ENCODE measurements around the gene GFI1.
"Not testable (repeated sequence)": the region's sequence is repeated elsewhere in the genome, so short reads cannot be mapped to it uniquely, and the experiment has no call there.

Gene GFI1

GRCh38 chr1:92486251-92487077, at the start of gene GFI1:
Gene GFI1 (minus strand): TSS chr1:92486925. CDS start chr1:92483487, 3,438 bp downstream.
- Mint-ChIP-seq H3K4me1 (ENCODE audit: low read depth) (peaks cover 38% of the 10 kb centered on the region), H3K9me3 (no peaks in the 10 kb centered on the region), H3K4me3 (peak within 1 kb of the TSS; percentile 90), H3K27ac (peak within 1 kb of the TSS; percentile 98), H3K27me3 (no peaks in the 10 kb centered on the region), H3K36me3 (ENCODE audit: low read depth) (peaks cover 55% of the 10 kb centered on the region)
- peak; percentile 86 for DNase-seq

- peaks cover 77% of the 10 kb centered on the region for H3K4me1 Mint-ChIP-seq (ENCODE audit: low read depth)
- H3K4me3 Mint-ChIP-seq, result peak overlapping the region; percentile 70
- not testable (repeated sequence) for H3K27me3 Mint-ChIP-seq, DNase-seq
- peaks cover 13% of the 10 kb centered on the region for H3K9me3 Mint-ChIP-seq
- peak overlapping the region; percentile 96 for H3K27ac Mint-ChIP-seq
- H3K36me3 Mint-ChIP-seq (ENCODE audit: low read depth), result peaks cover 92% of the 10 kb centered on the region
These were observed 45.6 kb upstream of the GFI1 start for GRCh38 chr1:92532371-92532770.

GRCh38 chr1:92531939-92532338, 45.2 kb upstream of the GFI1 start:
- H3K27me3 Mint-ChIP-seq, DNase-seq: not testable (repeated sequence)
- peak overlapping the region; percentile 96 for H3K27ac Mint-ChIP-seq
- H3K4me3 Mint-ChIP-seq, result peak overlapping the region; percentile 70
- peaks cover 75% of the 10 kb centered on the region for H3K4me1 Mint-ChIP-seq (ENCODE audit: low read depth)
- H3K36me3 Mint-ChIP-seq (ENCODE audit: low read depth), result peaks cover 94% of the 10 kb centered on the region
- peaks cover 13% of the 10 kb centered on the region for H3K9me3 Mint-ChIP-seq

GRCh38 chr1:92527670-92528069, 40.9 kb upstream of the GFI1 start:
- no peaks in the 10 kb centered on the region for H3K27me3 Mint-ChIP-seq
- H3K4me1 Mint-ChIP-seq (ENCODE audit: low read depth), result peaks cover 44% of the 10 kb centered on the region
- H3K36me3 Mint-ChIP-seq (ENCODE audit: low read depth), result peaks cover 85% of the 10 kb centered on the region
- H3K9me3 Mint-ChIP-seq, result no peaks in the 10 kb centered on the region
- DNase-seq, result no peak
- H3K4me3 Mint-ChIP-seq, result no peak overlapping the region
- H3K27ac Mint-ChIP-seq, result no peak overlapping the region

GRCh38 chr1:92524944-92525590, 38.3 kb upstream of the GFI1 start:
- H3K9me3 Mint-ChIP-seq, H3K27me3 Mint-ChIP-seq, H3K4me3 Mint-ChIP-seq, DNase-seq: not testable (repeated sequence)
- peak overlapping the region; percentile 4 for H3K27ac Mint-ChIP-seq
- peaks cover 21% of the 10 kb centered on the region for H3K4me1 Mint-ChIP-seq (ENCODE audit: low read depth)
- H3K36me3 Mint-ChIP-seq (ENCODE audit: low read depth), result peaks cover 78% of the 10 kb centered on the region

GRCh38 chr1:92519043-92519442, 32.3 kb upstream of the GFI1 start:
- no peak overlapping the region for H3K4me3 Mint-ChIP-seq
- H3K27ac Mint-ChIP-seq, result no peak overlapping the region
- no peak for DNase-seq
- H3K4me1 Mint-ChIP-seq (ENCODE audit: low read depth), result peaks cover 29% of the 10 kb centered on the region
- no peaks in the 10 kb centered on the region for H3K27me3 Mint-ChIP-seq
- peaks cover 81% of the 10 kb centered on the region for H3K36me3 Mint-ChIP-seq (ENCODE audit: low read depth)
- no peaks in the 10 kb centered on the region for H3K9me3 Mint-ChIP-seq

GRCh38 chr1:92516574-92516973, 29.8 kb upstream of the GFI1 start:
- Mint-ChIP-seq H3K27ac (no peak overlapping the region), H3K4me3 (no peak overlapping the region), H3K9me3 (no peaks in the 10 kb centered on the region), H3K4me1 (ENCODE audit: low read depth) (peaks cover 30% of the 10 kb centered on the region), H3K27me3 (no peaks in the 10 kb centered on the region), H3K36me3 (ENCODE audit: low read depth) (peaks cover 92% of the 10 kb centered on the region)
- no peak for DNase-seq

GRCh38 chr1:92515796-92516201, 29.1 kb upstream of the GFI1 start:
- H3K27ac Mint-ChIP-seq, result peak overlapping the region; percentile 59
- H3K4me3 Mint-ChIP-seq, result no peak overlapping the region
- DNase-seq, result no peak
- H3K27me3 Mint-ChIP-seq, result no peaks in the 10 kb centered on the region
- no peaks in the 10 kb centered on the region for H3K9me3 Mint-ChIP-seq
- H3K36me3 Mint-ChIP-seq (ENCODE audit: low read depth), result peaks cover 94% of the 10 kb centered on the region
- peaks cover 30% of the 10 kb centered on the region for H3K4me1 Mint-ChIP-seq (ENCODE audit: low read depth)

- Mint-ChIP-seq H3K4me3 (no peak overlapping the region), H3K27ac (peak overlapping the region; percentile 4), H3K36me3 (ENCODE audit: low read depth) (peaks cover 90% of the 10 kb centered on the region), H3K27me3 (no peaks in the 10 kb centered on the region), H3K4me1 (ENCODE audit: low read depth) (peaks cover 24% of the 10 kb centered on the region), H3K9me3 (no peaks in the 10 kb centered on the region)
- no peak for DNase-seq
These were observed 24.8 kb upstream of the GFI1 start for GRCh38 chr1:92511541-92511940.

GRCh38 chr1:92509619-92510018, 22.9 kb upstream of the GFI1 start:
- Mint-ChIP-seq H3K4me1 (ENCODE audit: low read depth) (peaks cover 15% of the 10 kb centered on the region), H3K27me3 (no peaks in the 10 kb centered on the region), H3K4me3 (no peak overlapping the region), H3K27ac (no peak overlapping the region), H3K9me3 (no peaks in the 10 kb centered on the region), H3K36me3 (ENCODE audit: low read depth) (peaks cover 73% of the 10 kb centered on the region)
- no peak for DNase-seq

- Mint-ChIP-seq H3K27ac (peak overlapping the region; percentile 16), H3K4me1 (ENCODE audit: low read depth) (peaks cover 46% of the 10 kb centered on the region), H3K9me3 (no peaks in the 10 kb centered on the region), H3K4me3 (no peak overlapping the region), H3K27me3 (no peaks in the 10 kb centered on the region), H3K36me3 (ENCODE audit: low read depth) (peaks cover 35% of the 10 kb centered on the region)
- no peak for DNase-seq
These were observed 18.4 kb upstream of the GFI1 start for GRCh38 chr1:92505015-92505692.

GRCh38 chr1:92504291-92505014, 17.7 kb upstream of the GFI1 start:
- H3K9me3 Mint-ChIP-seq, result no peaks in the 10 kb centered on the region
- peak overlapping the region; percentile 16 for H3K27ac Mint-ChIP-seq
- no peaks in the 10 kb centered on the region for H3K27me3 Mint-ChIP-seq
- peaks cover 46% of the 10 kb centered on the region for H3K4me1 Mint-ChIP-seq (ENCODE audit: low read depth)
- no peak overlapping the region for H3K4me3 Mint-ChIP-seq
- no peak for DNase-seq
- peaks cover 28% of the 10 kb centered on the region for H3K36me3 Mint-ChIP-seq (ENCODE audit: low read depth)

- Mint-ChIP-seq H3K9me3 (no peaks in the 10 kb centered on the region), H3K27ac (peak overlapping the region; percentile 72), H3K4me3 (no peak overlapping the region), H3K4me1 (ENCODE audit: low read depth) (peaks cover 46% of the 10 kb centered on the region), H3K36me3 (ENCODE audit: low read depth) (peaks cover 24% of the 10 kb centered on the region), H3K27me3 (no peaks in the 10 kb centered on the region)
- no peak for DNase-seq
These were observed 17.2 kb upstream of the GFI1 start for GRCh38 chr1:92503926-92504285.

Data from activated T-cell treated with anti-CD3 and anti-CD28 coated beads, Interleukin-2, amount 50 U/mL, for 24 hours (primary cell).